Heart left ventricle (tissue), 13 donors: Measurements from ENCODE around the gene DTNB.

Source experiments
- CTCF ChIP-seq, 12 donors: fragments of 200-600 bp; sonication (generic) in 4 of 12; IDR thresholded peaks; one replicate each; pipeline versions ENCODE4 v1.5.0 to v1.8.0; 2018 to 2022; ENCODE audit warnings: antibody characterized with exemption in 12 of 12, mild to moderate bottlenecking in 5 of 12
- POLR2A ChIP-seq, 2 donors: fragments of 450-650 bp; IDR thresholded peaks; one replicate each; pipeline ENCODE4 v1.6.1; 2017; ENCODE audit warnings: antibody characterized with exemption in 2 of 2, mild to moderate bottlenecking in 2 of 2, moderate library complexity in 2 of 2
- donor health status: ischemic (EF 13 %, LVEDD 7.1; RV severe dilation, severe dysfunction).
- donor health status: DM: no; HTN: yes; CAD: no.
- donor health status: DM: no; HTN: no; CAD: no.
- donor health status: ischemic (EF 25% LVEDD 6.9; RV normal size, moderate dysfunction).
- donor health status: ischemic (EF 25% LVEDD 5.7; RV mildly dilated, moderate dysfunction).
- donor health status: ischemic (EF 35%, LVEDD 5.7; RV mildly dilated, moderate dysfunction).
- donor health status: nonischemic (EF 11% LVEDD 7.7; RV severe dilation, severe dysfunction).
- donor health status: DM: yes; HTN: yes; CAD: no.
- donor health status: PGD.
- donor health status: ischemic (EF 29% LVEDD 5.4; RV normal size, mild dysfunction).
- donor health status: nonischemic (EF 23%, LVEDD 6.1; RV moderate dilation, normal function).

DNA sequence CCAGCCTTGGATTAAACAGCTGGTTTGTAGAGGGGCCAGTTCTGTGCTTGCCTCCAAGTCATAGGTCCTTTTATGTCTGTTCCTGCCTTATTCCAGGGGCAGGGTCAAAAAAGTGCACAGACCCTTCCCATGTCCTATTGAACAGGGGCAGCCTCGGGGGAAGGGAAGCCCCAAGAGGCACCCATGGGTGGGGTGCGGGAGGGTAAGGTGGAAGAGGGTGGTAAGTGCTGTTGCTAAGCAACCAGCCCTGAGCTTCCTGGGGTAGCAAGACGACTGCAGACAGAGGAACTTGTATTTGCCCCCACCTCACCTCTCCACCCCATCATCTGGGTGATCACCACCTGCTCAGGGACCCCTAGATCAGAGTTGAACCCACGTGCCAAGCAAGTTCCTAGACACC, 339.4 kb downstream of the DTNB start:
- TF ChIP-seq CTCF (IDR thresholded peaks at IDR 0.05) (no peak), POLR2A (IDR thresholded peaks at IDR 0.05) (no peak)
